Measurements from ENCODE around the gene NOC3L.

DNA sequence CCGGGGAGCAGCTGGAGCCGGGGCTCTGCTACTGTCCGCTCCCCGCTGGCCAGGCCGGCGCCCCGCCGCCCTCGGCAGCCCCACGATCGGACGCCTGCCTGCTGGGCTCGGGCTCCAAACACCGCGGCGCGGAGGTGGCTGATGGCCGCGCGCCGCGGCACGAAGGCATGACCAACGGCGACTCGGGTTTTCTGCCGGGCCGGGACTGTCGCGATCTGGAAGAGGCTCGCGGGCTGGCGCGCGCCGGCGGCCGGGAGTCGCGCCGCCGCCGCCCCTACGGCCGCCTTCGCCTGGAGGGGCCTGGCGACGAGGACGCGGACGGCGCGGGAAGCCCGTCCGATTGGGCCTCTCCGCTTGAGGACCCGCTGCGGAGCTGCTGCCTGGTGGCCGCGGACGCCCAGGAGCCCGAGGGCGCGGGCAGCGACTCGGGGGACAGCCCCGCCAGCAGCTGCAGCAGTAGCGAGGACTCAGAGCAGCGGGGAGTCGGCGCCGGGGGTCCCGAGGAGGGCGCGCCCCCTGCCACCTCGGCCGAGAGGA, 40.2 kb upstream of the NOC3L start:
- TF ChIP-seq ZNF341 (tag by site-specific recombination; IDR thresholded peaks at IDR 0.05; ENCODE audit: low read depth) (no peak), ZFP37 (tag by site-specific recombination; IDR thresholded peaks at IDR 0.05) (no peak), ZNF24 (tag by site-specific recombination; IDR thresholded peaks at IDR 0.05) (no peak), YY1 (tag by site-specific recombination; IDR thresholded peaks at IDR 0.05) (no peak), ZNF292 (tag by site-specific recombination; IDR thresholded peaks at IDR 0.05; ENCODE audit: borderline replicate concordance, low read depth) (no peak)
- TF ChIP-seq, protein P1, sequence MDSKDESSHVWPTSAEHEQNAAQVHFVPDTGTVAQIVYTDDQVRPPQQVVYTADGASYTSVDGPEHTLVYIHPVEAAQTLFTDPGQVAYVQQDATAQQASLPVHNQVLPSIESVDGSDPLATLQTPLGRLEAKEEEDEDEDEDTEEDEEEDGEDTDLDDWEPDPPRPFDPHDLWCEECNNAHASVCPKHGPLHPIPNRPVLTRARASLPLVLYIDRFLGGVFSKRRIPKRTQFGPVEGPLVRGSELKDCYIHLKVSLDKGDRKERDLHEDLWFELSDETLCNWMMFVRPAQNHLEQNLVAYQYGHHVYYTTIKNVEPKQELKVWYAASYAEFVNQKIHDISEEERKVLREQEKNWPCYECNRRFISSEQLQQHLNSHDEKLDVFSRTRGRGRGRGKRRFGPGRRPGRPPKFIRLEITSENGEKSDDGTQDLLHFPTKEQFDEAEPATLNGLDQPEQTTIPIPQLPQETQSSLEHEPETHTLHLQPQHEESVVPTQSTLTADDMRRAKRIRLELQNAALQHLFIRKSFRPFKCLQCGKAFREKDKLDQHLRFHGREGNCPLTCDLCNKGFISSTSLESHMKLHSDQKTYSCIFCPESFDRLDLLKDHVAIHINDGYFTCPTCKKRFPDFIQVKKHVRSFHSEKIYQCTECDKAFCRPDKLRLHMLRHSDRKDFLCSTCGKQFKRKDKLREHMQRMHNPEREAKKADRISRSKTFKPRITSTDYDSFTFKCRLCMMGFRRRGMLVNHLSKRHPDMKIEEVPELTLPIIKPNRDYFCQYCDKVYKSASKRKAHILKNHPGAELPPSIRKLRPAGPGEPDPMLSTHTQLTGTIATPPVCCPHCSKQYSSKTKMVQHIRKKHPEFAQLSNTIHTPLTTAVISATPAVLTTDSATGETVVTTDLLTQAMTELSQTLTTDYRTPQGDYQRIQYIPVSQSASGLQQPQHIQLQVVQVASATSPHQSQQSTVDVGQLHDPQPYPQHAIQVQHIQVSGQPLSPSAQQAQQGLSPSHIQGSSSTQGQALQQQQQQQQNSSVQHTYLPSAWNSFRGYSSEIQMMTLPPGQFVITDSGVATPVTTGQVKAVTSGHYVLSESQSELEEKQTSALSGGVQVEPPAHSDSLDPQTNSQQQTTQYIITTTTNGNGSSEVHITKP (tag by site-specific recombination; IDR thresholded peaks at IDR 0.05) = no peak
- TF ChIP-seq, protein P2, sequence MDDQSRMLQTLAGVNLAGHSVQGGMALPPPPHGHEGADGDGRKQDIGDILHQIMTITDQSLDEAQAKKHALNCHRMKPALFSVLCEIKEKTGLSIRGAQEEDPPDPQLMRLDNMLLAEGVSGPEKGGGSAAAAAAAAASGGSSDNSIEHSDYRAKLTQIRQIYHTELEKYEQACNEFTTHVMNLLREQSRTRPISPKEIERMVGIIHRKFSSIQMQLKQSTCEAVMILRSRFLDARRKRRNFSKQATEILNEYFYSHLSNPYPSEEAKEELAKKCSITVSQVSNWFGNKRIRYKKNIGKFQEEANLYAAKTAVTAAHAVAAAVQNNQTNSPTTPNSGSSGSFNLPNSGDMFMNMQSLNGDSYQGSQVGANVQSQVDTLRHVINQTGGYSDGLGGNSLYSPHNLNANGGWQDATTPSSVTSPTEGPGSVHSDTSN (CRISPR knock-in tag; IDR thresholded peaks at IDR 0.05) = peak; percentile 43; the same call in 1 of the 2 replicates
- TF ChIP-seq, protein P3, sequence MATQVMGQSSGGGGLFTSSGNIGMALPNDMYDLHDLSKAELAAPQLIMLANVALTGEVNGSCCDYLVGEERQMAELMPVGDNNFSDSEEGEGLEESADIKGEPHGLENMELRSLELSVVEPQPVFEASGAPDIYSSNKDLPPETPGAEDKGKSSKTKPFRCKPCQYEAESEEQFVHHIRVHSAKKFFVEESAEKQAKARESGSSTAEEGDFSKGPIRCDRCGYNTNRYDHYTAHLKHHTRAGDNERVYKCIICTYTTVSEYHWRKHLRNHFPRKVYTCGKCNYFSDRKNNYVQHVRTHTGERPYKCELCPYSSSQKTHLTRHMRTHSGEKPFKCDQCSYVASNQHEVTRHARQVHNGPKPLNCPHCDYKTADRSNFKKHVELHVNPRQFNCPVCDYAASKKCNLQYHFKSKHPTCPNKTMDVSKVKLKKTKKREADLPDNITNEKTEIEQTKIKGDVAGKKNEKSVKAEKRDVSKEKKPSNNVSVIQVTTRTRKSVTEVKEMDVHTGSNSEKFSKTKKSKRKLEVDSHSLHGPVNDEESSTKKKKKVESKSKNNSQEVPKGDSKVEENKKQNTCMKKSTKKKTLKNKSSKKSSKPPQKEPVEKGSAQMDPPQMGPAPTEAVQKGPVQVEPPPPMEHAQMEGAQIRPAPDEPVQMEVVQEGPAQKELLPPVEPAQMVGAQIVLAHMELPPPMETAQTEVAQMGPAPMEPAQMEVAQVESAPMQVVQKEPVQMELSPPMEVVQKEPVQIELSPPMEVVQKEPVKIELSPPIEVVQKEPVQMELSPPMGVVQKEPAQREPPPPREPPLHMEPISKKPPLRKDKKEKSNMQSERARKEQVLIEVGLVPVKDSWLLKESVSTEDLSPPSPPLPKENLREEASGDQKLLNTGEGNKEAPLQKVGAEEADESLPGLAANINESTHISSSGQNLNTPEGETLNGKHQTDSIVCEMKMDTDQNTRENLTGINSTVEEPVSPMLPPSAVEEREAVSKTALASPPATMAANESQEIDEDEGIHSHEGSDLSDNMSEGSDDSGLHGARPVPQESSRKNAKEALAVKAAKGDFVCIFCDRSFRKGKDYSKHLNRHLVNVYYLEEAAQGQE (tag by site-specific recombination; IDR thresholded peaks at IDR 0.05) = no peak
- TF ChIP-seq, protein P4, sequence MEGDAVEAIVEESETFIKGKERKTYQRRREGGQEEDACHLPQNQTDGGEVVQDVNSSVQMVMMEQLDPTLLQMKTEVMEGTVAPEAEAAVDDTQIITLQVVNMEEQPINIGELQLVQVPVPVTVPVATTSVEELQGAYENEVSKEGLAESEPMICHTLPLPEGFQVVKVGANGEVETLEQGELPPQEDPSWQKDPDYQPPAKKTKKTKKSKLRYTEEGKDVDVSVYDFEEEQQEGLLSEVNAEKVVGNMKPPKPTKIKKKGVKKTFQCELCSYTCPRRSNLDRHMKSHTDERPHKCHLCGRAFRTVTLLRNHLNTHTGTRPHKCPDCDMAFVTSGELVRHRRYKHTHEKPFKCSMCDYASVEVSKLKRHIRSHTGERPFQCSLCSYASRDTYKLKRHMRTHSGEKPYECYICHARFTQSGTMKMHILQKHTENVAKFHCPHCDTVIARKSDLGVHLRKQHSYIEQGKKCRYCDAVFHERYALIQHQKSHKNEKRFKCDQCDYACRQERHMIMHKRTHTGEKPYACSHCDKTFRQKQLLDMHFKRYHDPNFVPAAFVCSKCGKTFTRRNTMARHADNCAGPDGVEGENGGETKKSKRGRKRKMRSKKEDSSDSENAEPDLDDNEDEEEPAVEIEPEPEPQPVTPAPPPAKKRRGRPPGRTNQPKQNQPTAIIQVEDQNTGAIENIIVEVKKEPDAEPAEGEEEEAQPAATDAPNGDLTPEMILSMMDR (tag by site-specific recombination; IDR thresholded peaks at IDR 0.05) = no peak
- TF ChIP-seq, protein P5, sequence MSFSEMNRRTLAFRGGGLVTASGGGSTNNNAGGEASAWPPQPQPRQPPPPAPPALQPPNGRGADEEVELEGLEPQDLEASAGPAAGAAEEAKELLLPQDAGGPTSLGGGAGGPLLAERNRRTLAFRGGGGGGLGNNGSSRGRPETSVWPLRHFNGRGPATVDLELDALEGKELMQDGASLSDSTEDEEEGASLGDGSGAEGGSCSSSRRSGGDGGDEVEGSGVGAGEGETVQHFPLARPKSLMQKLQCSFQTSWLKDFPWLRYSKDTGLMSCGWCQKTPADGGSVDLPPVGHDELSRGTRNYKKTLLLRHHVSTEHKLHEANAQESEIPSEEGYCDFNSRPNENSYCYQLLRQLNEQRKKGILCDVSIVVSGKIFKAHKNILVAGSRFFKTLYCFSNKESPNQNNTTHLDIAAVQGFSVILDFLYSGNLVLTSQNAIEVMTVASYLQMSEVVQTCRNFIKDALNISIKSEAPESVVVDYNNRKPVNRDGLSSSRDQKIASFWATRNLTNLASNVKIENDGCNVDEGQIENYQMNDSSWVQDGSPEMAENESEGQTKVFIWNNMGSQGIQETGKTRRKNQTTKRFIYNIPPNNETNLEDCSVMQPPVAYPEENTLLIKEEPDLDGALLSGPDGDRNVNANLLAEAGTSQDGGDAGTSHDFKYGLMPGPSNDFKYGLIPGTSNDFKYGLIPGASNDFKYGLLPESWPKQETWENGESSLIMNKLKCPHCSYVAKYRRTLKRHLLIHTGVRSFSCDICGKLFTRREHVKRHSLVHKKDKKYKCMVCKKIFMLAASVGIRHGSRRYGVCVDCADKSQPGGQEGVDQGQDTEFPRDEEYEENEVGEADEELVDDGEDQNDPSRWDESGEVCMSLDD (tag by site-specific recombination; IDR thresholded peaks at IDR 0.05) = 0 out of 2 replicates have a peak, but pooled peaks have one; percentile 29
- TF ChIP-seq, protein P6, sequence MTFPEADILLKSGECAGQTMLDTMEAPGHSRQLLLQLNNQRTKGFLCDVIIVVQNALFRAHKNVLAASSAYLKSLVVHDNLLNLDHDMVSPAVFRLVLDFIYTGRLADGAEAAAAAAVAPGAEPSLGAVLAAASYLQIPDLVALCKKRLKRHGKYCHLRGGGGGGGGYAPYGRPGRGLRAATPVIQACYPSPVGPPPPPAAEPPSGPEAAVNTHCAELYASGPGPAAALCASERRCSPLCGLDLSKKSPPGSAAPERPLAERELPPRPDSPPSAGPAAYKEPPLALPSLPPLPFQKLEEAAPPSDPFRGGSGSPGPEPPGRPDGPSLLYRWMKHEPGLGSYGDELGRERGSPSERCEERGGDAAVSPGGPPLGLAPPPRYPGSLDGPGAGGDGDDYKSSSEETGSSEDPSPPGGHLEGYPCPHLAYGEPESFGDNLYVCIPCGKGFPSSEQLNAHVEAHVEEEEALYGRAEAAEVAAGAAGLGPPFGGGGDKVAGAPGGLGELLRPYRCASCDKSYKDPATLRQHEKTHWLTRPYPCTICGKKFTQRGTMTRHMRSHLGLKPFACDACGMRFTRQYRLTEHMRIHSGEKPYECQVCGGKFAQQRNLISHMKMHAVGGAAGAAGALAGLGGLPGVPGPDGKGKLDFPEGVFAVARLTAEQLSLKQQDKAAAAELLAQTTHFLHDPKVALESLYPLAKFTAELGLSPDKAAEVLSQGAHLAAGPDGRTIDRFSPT (tag by site-specific recombination; IDR thresholded peaks at IDR 0.05) = no peak

All from HEK293 (cell line).